ENCODE measurements around the gene TARS2. TPM values are rescaled to one million over a fixed set of nuclear protein-coding genes. Genes with fewer than 3 reads are reported as not detected.

The TARS2 gene
- total RNA-seq, 2 experiments from 2014 or later: 46.3 to 51.7 TPM

- peak; percentile 66 for DNase-seq
- peaks cover 30% of the 10 kb centered on the region for H3K4me1 Mint-ChIP-seq (ENCODE audit: low read depth)
- intact Hi-C loops (cut with micrococcal nuclease): no loop called here
- no peak overlapping the region for H3K4me3 Mint-ChIP-seq
- peaks cover 17% of the 10 kb centered on the region for H3K27me3 Mint-ChIP-seq
- no peaks in the 10 kb centered on the region for H3K9me3 Mint-ChIP-seq
- CTCF ChIA-PET: interaction anchor here (0.6 to 6.3 kb wide), 4 partner anchors 9 to 69 kb away, joined by 3 to 51 read pairs (median 5); no protein-coding TSS in a partner anchor
- H3K36me3 Mint-ChIP-seq: no peaks in the 10 kb centered on the region
- POLR2A ChIA-PET: interaction anchor here (1.0 to 2.0 kb wide), 2 partner anchors 10 to 77 kb away, joined by 3 to 19 read pairs; partner anchors contain the start of gene ENSA
- no peak overlapping the region for H3K27ac Mint-ChIP-seq
Measured at GRCh38 chr1:150552128-150552910, 65.1 kb downstream of the TARS2 start.

DNA sequence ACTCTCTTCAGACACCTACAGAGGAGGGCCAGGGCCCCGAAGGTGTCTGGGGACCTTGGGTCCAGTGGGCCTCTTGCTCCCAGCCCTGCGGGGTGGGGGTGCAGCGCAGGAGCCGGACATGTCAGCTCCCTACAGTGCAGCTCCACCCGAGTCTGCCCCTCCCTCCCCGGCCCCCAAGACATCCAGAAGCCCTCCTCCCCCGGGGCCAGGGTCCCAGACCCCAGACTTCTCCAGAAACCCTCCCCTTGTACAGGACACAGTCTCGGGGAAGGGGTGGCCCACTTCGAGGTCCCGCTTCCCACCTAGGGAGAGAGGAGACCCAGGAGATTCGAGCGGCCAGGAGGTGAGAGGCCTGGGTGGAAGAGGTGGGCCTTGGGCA, 65.7 kb downstream of the TARS2 start:
- Mint-ChIP-seq H3K27me3 (peaks cover 17% of the 10 kb centered on the region), H3K9me3 (no peaks in the 10 kb centered on the region), H3K36me3 (no peaks in the 10 kb centered on the region), H3K27ac (no peak overlapping the region), H3K4me3 (no peak overlapping the region), H3K4me1 (ENCODE audit: low read depth) (peaks cover 30% of the 10 kb centered on the region)
- CTCF ChIA-PET: interaction anchor here (6.3 kb wide), 1 partner anchor 8 kb away, joined by 51 read pairs; no protein-coding TSS in a partner anchor
- intact Hi-C loops (cut with micrococcal nuclease): no loop called here
- DNase-seq: no peak
- POLR2A ChIA-PET: no interaction called here

GRCh38 chr1:150553392-150554085, 66.3 kb downstream of the TARS2 start:
- peaks cover 27% of the 10 kb centered on the region for H3K4me1 Mint-ChIP-seq (ENCODE audit: low read depth)
- H3K27ac Mint-ChIP-seq: no peak overlapping the region
- peaks cover 14% of the 10 kb centered on the region for H3K27me3 Mint-ChIP-seq
- ChIA-PET POLR2A (no interaction called here), CTCF (interaction anchor here (6.3 kb wide), 1 partner anchor 7 kb away, joined by 51 read pairs; no protein-coding TSS in a partner anchor)
- intact Hi-C loops (cut with micrococcal nuclease): no loop called here
- no peaks in the 10 kb centered on the region for H3K9me3 Mint-ChIP-seq
- no peak for DNase-seq
- H3K4me3 Mint-ChIP-seq: no peak overlapping the region
- no peaks in the 10 kb centered on the region for H3K36me3 Mint-ChIP-seq

GRCh38 chr1:150554086-150554452, 66.8 kb downstream of the TARS2 start:
- no peak overlapping the region for H3K4me3 Mint-ChIP-seq
- H3K27me3 Mint-ChIP-seq: peaks cover 14% of the 10 kb centered on the region
- peaks cover 27% of the 10 kb centered on the region for H3K4me1 Mint-ChIP-seq (ENCODE audit: low read depth)
- ChIA-PET CTCF (interaction anchor here (0.6 kb wide), 1 partner anchor 111 kb away, joined by 3 read pairs; no protein-coding TSS in a partner anchor), POLR2A (no interaction called here)
- H3K9me3 Mint-ChIP-seq: no peaks in the 10 kb centered on the region
- DNase-seq: no peak
- H3K27ac Mint-ChIP-seq: no peak overlapping the region
- no peaks in the 10 kb centered on the region for H3K36me3 Mint-ChIP-seq
- intact Hi-C loops (cut with micrococcal nuclease): no loop called here

- intact Hi-C loops (cut with micrococcal nuclease): no loop called here
- Mint-ChIP-seq H3K27me3 (peaks cover 8% of the 10 kb centered on the region), H3K9me3 (no peaks in the 10 kb centered on the region), H3K36me3 (no peaks in the 10 kb centered on the region), H3K27ac (no peak overlapping the region), H3K4me1 (ENCODE audit: low read depth) (peaks cover 28% of the 10 kb centered on the region), H3K4me3 (no peak overlapping the region)
- ChIA-PET CTCF (no interaction called here), POLR2A (interaction anchor here (1.1 kb wide), 1 partner anchor 17 kb away, joined by 3 read pairs; no protein-coding TSS in a partner anchor)
- no peak for DNase-seq
Measured at GRCh38 chr1:150555198-150555970, 68.2 kb downstream of the TARS2 start.

DNA sequence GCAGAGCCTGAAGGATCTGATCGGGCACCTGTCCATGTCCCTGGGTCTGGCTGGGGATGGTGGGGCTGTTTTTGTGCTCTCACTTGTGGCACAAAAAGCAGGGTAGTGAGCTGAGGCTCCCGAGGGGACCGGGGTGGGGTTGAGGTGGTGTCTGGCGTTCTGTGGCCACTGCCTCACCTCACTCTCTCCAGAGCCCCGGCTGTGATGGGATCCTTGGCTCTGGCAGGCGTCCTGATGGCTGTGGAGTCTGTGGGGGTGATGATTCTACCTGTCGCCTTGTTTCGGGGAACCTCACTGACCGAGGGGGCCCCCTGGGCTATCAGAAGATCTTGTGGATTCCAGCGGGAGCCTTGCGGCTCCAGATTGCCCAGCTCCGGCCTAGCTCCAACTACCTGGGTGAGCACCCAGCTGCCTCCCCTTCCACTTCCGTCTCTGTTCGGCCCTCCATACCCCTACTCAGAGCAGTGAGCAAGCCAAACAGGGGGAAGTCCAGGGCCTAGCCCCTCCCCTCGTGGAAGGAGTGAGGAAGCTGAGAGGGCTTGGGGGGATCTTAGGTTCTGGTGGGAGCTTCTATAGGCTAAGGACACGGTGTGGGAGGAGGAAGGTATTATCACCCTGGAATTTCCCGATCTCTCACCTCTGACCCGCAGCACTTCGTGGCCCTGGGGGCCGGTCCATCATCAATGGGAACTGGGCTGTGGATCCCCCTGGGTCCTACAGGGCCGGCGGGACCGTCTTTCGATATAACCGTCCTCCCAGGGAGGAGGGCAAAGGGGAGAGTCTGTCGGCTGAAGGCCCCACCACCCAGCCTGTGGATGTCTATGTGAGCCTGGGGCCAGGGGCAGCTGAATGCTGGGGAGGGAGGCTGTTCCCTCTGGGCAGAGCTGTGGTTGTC, 69.0 kb downstream of the TARS2 start:
- intact Hi-C loops (cut with micrococcal nuclease): no loop called here
- no peaks in the 10 kb centered on the region for H3K9me3 Mint-ChIP-seq
- no peak for DNase-seq
- H3K27ac Mint-ChIP-seq: no peak overlapping the region
- ChIA-PET CTCF (interaction anchor here (14.4 kb wide), 1 partner anchor 18 kb away, joined by 276 read pairs; the partner anchor contains the start of gene MCL1), POLR2A (interaction anchor here (1.1 kb wide), 1 partner anchor 16 kb away, joined by 3 read pairs; no protein-coding TSS in a partner anchor)
- peaks cover 26% of the 10 kb centered on the region for H3K4me1 Mint-ChIP-seq (ENCODE audit: low read depth)
- H3K36me3 Mint-ChIP-seq: no peaks in the 10 kb centered on the region
- H3K4me3 Mint-ChIP-seq: no peak overlapping the region
- H3K27me3 Mint-ChIP-seq: peaks cover 2% of the 10 kb centered on the region

GRCh38 chr1:150557065-150557600, 69.9 kb downstream of the TARS2 start:
- ChIA-PET POLR2A (no interaction called here), CTCF (interaction anchor here (14.4 kb wide), 1 partner anchor 17 kb away, joined by 276 read pairs; the partner anchor contains the start of gene MCL1)
- Mint-ChIP-seq H3K36me3 (no peaks in the 10 kb centered on the region), H3K4me3 (no peak overlapping the region), H3K27ac (no peak overlapping the region), H3K9me3 (no peaks in the 10 kb centered on the region), H3K4me1 (ENCODE audit: low read depth) (peaks cover 20% of the 10 kb centered on the region), H3K27me3 (no peaks in the 10 kb centered on the region)
- no peak for DNase-seq
- intact Hi-C loops (cut with micrococcal nuclease): no loop called here

Small RNA genes within 50 kb of the gene (microRNA-seq; reads per million reads assigned to microRNA genes)
- gene MIR4257 (ENCODE audit: borderline microRNAs expressed, borderline number of aligned reads, borderline replicate concordance) (not detected), gene MIR6878 (ENCODE audit: borderline microRNAs expressed, borderline number of aligned reads, borderline replicate concordance) (not detected)

Other genes with a start within 250 kb of the TARS2 start
- not detected for gene CA14, start 229.6 kb upstream of the TARS2 start, total RNA-seq
- gene APH1A, start 218.4 kb upstream of the TARS2 start, total RNA-seq: 10 to 100 TPM; 96.6 to 96.8 TPM
- gene C1orf54, start 214.6 kb upstream of the TARS2 start, total RNA-seq: 1 to 10 TPM; 1.1 to 1.2 TPM
- gene CIART, start 204.9 kb upstream of the TARS2 start, total RNA-seq: 1 to 10 TPM; 1.3 to 1.5 TPM
- gene MRPS21, start 193.6 kb upstream of the TARS2 start, total RNA-seq: 10 to 100 TPM; 78.6 to 82.9 TPM
- 10 to 100 TPM; 59.2 to 64.9 TPM for gene PRPF3, start 165.9 kb upstream of the TARS2 start, total RNA-seq
- gene RPRD2, start 123.3 kb upstream of the TARS2 start, total RNA-seq: 10 to 100 TPM; 22.2 to 22.6 TPM
- gene ECM1, start 20.7 kb downstream of the TARS2 start, total RNA-seq: 1 to 10 TPM; 1.1 to 1.5 TPM
- gene FALEC, start 28.3 kb downstream of the TARS2 start, total RNA-seq: not detected
- gene ADAMTSL4, start 62.0 kb downstream of the TARS2 start, total RNA-seq: 1 to 10 TPM; 1.1 TPM
- 100 to 1,000 TPM; 280 to 288 TPM for gene MCL1, start 92.2 kb downstream of the TARS2 start, total RNA-seq
- gene ENSA, start 142.2 kb downstream of the TARS2 start, total RNA-seq: 100 to 1,000 TPM; 212 to 219 TPM
- 10 to 100 TPM; 26.1 to 29.1 TPM for gene GOLPH3L, start 209.7 kb downstream of the TARS2 start, total RNA-seq
- not detected for gene HORMAD1, start 233.5 kb downstream of the TARS2 start, total RNA-seq

All from activated CD4-positive, alpha-beta memory T cell treated with anti-CD3 and anti-CD28 coated beads for 36 hours (primary cell).